ENCODE data around the gene AGAP1.

The AGAP1 gene

GRCh38 chr2:235552671-235553070, 58.8 kb downstream of the AGAP1 start:
- no peak for DNase-seq

DNA sequence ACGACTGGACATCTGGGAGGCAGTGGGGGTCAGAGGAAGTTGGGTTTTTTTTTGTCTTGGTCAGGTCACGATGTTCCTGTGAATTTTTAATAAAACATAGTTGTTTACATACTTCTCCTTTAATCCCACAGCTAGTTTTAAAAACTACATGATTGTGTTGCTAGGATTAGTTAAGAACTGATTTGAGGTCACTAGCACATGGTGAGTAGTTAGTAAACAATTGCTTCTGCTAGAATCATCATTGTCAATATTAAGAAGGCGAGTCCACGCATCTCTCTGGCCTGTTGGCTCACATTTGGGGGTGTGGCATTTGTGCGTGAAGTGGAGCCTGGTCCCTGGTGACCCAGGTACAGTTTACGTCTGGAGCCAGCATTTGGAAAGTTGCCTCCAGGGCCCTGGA, 59.4 kb downstream of the AGAP1 start:
- DNase-seq: no peak

DNA sequence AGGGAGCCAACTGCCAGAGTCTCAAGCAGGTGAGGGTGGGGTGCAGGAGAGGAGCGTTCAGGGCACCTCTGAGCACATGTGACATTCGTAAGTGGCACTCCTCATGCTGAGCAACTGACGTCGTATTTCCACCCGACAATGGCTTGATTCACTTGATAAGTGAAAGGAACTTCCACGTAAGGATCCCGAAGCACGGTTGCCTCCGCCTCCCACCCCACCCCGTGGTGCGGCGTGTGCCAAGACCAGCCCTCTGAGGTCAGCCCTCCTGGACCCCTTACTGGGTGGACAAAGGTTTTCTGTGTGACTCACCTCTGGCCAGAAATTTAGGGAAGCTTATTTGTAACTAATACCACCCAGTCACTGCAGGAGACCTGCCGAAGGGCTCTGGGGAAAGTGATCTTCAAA, 59.9 kb downstream of the AGAP1 start:
- DNase-seq: no peak

DNA sequence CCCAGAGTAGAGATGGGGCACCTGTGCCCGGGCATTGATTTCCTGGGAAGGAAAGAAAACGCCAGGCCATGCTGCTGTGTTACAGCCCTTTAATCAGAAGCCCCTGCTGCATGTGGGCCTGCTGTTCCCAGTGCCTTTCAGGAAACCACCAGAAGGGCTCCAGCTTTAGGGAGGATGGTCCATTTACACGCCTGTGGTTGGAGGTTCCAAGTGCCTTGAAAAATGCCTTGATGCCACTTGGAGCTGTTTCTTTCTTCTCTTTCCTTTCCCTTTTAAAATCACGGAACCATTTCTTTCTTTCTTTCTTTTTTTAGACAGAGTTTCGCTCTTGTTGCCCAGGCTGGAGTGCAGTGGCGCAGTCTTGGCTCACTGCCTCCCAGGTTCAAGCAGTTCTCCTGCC, 60.5 kb downstream of the AGAP1 start:
- DNase-seq: no peak

DNA sequence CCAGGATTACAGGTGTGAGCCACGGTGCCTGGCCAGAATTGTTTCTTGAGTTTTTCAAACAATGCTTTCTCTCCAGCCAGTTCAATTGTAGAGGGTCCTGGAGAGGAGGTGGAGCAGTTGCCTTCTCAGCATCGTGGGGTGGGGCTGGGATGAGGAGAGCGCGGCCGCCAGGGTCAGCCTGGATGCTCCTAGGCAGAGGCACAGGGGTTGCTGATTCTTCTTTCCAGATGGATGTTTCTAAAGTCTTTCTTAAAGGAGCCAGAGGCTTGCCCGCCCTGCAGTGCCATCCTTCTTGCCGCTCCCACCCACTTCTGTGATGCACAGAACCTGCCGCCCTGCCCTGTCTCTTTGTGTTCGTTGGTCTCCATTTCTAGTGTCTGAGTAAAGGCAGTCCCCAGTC, 61.1 kb downstream of the AGAP1 start:
- DNase-seq: no peak

- no peak for DNase-seq
Observed at GRCh38 chr2:235555371-235555770, 61.5 kb downstream of the AGAP1 start.

- no peak for DNase-seq
Observed at GRCh38 chr2:235556086-235556485, 62.2 kb downstream of the AGAP1 start.

DNA sequence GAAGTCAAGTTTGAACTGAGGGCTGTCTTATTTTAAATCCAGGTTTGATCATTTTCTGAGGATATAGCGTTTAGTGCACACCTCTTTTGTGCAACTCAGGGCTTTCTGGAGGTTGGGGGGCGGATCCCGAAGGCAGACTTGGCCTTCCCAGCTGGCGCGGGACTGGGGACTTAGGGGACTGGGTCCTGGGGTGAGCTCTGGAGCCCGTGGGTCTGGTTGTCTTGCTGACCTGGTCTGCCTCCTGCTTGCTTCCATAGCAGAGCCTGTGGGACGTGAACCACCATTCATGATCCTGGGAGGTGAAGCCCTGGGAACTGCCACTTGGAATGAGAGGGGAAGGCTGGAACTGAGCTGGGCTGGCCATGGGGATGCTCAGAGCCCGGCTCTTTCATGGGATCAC, 63.1 kb downstream of the AGAP1 start:
- no peak for DNase-seq

DNA sequence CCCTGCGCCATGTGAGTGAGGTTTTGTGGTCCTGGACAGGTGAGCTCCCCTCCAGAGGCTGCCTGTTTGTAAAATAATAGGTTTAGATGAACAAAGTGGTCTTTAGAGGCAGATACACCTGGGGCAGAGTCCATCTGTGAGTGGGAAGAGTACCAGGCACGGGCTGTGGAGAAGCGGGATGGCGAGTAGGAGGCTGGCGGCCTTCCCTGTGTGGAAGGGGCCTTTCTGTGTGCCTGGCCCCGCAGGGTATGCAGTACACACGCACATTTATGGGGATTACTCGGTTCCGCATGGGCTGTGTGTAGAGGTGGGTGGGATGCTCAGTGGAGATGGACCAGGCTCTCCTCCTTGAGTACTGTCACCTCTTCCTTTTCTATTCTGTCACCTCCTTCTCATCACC, 64.1 kb downstream of the AGAP1 start:
- DNase-seq: no peak

GRCh38 chr2:235558572-235558971, 64.7 kb downstream of the AGAP1 start:
- no peak for DNase-seq

DNA sequence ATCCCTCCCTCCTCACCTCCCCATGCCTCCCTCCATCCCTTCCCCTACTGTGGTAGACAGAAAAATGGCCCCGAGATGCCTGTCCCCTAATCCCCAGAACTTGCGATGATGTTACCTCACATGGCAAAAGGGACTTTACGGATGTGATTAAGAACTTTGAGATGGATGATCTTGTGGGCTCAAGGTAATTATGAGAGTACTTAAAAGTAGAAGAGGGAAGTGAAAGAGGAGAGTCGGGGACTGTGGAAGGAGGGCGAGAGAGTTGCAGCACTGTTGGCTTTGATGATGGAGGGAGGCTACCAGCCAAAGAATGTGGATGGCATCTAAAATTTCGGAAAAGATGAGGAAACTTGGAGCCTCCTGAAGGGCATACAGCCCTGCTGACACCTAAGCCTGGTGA, 66.5 kb downstream of the AGAP1 start:
- no peak for DNase-seq

DNA sequence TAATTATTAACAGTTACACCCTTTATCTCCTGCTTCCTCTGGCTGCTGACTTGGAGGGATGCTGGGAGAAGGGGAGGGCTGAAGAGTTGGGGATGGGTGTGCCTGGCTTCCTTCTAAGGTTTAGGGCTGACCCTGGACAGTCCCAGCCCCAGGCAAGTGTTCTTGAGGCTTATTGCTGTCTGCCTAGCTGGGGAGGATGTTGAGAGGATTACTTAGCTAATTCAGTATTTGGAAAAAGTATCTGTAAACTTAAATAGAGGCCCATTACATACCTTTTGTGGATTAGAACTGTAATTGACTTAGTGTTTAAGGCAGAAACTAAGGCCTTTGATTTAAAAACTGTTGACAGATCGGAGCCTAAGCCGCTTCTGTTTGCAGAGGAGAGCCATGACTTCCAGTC, 67.6 kb downstream of the AGAP1 start:
- DNase-seq: no peak

DNA sequence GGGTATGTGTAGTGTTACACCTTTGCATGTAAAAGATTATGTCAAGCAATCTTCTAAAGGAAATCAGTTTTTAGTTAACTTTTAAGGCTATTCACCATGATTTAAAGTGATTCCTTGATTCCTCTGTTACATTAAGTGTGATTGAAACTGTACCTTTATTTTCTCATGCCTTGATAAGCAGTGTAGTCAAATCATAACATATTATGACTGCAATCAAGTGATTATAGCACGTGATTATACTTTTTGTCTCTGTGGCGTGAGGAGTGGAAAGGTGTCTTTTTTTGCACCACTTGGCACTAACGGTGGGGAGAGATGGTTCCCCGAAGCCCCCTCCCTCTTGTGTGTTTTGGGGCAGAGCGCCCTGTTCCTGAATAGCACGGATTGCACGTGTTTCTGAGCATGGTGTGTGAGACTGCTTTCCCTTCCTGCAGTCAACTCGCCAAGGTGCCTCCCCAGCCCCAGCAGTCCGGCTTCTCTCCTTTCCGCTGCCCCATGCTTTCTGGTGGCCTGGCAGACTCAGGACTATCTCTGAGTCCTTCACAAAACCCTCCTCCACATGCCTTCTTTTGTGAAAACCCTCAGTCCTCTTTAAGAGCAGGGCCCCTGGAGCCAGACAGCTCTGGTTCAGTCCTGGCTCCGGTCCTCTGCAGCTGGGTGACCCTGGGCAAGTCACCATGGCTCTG, 68.4 kb downstream of the AGAP1 start:
- DNase-seq: no peak

GRCh38 chr2:235563056-235563910, 69.4 kb downstream of the AGAP1 start:
- DNase-seq: no peak

GRCh38 chr2:235564066-235564465, 70.2 kb downstream of the AGAP1 start:
- DNase-seq: no peak

- DNase-seq: no peak
Observed at GRCh38 chr2:235564884-235565530, 71.2 kb downstream of the AGAP1 start.

DNA sequence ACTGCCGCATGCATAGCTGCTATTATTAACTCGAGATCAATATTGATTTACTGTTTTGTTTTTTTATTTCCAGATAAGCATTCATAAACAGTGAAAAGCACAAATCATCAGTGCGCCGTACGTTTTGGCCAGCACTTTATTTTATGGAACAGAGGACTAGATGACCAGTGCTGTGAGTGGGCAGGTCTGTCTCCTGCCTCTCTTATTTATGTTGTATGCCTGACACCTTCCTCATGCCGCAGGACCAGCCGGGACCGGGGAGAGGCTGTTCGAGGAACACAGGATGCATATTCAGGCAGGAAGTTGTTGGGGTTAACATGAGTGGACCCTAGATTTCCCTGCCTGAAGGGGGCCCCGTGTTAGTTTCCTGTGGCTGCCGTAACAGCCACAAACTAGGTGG, 72.6 kb downstream of the AGAP1 start:
- no peak for DNase-seq

- DNase-seq: no peak
Observed at GRCh38 chr2:235566931-235567495, 73.2 kb downstream of the AGAP1 start.

DNA sequence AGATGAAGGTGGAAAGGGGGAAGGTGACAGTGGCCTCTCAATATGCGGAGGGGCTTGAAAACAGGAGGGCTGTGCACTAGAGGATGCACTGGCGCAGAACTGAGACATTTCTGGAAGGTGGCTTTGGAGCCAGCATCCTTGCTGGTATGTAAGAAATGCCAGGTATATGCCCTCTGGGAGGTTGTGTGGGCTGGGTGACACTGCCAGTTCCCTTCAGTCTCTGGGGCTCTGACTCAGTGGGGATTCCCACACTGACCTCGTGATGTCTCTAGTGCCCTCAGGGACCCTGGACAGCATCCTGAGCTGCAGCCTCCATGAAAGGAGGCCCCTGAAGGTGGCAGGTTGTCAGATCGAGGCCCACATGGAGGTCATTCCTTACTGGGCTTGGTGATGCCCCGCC, 74.0 kb downstream of the AGAP1 start:
- DNase-seq: no peak

DNA sequence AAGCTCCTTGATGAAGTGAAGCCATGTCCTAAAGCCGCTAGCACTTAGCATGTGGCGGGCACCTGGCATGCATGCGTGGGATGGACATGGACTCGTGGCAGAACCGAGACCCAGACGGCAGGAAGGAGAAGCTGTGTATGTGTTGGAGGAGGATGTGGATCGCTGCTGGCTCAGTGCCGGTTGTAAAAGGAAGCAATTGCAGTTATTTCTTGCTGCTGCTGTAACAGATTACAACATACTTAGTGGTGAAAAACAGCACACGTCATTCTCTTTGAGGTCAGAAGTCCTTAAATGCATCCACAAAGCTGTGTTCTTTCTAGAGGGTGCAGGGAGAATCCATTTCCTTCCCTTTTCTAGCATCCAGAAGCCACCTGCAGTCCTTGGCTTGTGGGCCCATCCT, 74.6 kb downstream of the AGAP1 start:
- DNase-seq: no peak

DNA sequence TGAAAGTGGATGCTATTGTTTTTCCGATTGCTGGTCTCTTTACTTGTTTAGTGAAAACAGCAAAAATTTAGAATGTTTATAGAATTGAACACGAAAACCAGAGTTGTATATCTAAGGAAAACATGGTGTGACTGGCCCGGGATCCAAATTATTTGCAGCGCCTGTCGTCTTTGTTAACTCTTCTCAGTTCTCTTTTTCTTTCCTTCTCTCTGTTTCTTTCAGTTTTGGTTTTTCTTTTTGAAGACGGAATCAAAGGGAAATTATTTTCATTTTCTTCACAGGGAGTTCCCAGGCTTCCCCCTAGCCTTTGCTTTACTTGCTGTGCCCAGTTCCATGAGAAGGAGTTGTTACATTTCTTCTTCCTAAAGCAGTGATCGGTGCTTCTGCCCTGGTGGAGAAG, 76.0 kb downstream of the AGAP1 start:
- no peak for DNase-seq

DNA sequence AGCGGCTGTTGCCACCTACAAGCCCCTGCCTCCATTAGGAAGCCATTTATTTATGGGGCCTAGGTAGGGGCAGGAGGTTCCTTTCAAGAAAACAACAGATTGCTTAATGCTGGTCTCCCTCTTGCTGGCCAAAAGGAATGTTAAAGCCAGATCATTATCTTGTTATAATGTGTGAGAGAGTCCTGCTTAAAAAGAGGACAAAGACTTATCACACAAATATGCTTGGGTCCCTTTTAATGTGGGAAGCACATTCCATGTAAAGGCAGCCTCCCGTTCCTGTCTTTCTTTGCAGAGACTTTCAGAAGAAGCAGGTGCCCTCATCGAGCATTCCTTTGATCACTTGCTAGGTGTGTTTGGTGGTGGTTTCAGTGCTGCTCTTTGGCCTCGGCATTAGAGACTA, 76.4 kb downstream of the AGAP1 start:
- no peak for DNase-seq

DNA sequence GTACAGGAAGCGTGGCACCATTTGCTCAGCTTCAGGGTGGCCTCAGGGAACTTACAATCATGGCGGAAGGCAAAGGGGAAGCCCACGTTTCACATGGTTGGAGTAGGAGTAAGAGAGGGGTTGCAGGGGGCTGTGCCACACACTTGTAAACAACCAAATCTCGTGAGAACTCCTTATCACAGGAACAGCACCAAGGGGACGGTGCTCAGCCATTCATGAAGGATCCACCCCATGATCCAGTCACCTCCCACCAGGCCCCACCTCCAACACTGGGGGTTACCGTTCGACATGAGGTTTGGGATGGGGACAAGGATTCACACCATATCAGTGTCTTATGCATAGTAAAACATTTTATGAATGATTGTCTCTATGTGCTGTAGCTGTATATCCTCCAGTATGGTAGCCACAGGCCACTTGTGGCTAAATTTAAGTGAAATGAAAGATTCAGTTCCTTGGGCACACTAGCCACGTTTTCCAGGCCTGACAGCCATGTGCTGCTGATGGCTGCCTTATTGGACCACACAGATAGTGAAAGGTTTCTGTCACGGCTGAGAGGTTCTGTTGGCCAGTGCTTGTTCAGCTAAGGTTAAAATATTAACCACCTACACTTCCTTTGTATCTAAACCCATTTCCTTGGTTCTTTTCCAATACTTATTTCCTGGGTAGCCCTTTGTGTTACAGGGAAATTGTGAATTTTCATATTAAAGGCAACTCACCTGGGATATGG, 77.3 kb downstream of the AGAP1 start:
- DNase-seq: no peak

All from activated effector memory CD4-positive, alpha-beta T cell treated with anti-CD3 and anti-CD28 coated beads, Interleukin-2, amount 50 U/mL, for 16 hours (primary cell).